ENCODE data around the gene RPS14.

DNA sequence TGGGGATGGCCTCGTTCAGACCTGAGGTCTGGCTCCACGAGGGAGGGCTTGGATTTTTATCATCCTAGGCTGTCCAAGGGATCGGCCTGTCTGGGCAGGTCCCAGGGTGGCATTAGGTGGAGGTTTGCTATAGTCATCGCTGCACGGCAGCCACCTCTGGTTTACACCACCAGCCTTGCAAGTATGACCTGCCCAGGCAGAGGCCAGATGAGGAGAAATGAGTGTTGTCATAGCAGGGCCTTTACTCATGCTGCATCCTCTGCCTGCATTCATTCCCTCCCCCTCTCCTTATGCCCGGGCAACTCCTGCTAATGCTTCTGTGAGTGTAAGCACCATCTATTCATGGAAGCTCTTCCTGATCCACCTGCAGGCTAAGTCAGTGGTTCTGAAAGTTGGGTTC lies 43.1 kb upstream of the RPS14 start:
- TF ChIP-seq EZH2 (IDR thresholded peaks at IDR 0.05; ENCODE audit: low read length), result no peak
- TF ChIP-seq, protein P1, sequence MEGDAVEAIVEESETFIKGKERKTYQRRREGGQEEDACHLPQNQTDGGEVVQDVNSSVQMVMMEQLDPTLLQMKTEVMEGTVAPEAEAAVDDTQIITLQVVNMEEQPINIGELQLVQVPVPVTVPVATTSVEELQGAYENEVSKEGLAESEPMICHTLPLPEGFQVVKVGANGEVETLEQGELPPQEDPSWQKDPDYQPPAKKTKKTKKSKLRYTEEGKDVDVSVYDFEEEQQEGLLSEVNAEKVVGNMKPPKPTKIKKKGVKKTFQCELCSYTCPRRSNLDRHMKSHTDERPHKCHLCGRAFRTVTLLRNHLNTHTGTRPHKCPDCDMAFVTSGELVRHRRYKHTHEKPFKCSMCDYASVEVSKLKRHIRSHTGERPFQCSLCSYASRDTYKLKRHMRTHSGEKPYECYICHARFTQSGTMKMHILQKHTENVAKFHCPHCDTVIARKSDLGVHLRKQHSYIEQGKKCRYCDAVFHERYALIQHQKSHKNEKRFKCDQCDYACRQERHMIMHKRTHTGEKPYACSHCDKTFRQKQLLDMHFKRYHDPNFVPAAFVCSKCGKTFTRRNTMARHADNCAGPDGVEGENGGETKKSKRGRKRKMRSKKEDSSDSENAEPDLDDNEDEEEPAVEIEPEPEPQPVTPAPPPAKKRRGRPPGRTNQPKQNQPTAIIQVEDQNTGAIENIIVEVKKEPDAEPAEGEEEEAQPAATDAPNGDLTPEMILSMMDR (optimal IDR thresholded peaks at IDR 0.05 in 1 of 3, IDR thresholded peaks at IDR 0.05 in 1 of 3, conservative IDR thresholded peaks at IDR 0.05 in 1 of 3; ENCODE audit: extremely low read depth in 1 of 3, insufficient read depth in 2 of 3, low read length in 3 of 3), result no peak
